HG02759 (cell line): ENCODE results near the gene DCANP1.

ENCODE experiments used
- ATAC-seq: cut with Tn5 transposase; IDR thresholded peaks from one replicate; pipeline ENCODE4 v1.9.1; 2021; ENCODE audit warnings: mild to moderate bottlenecking, moderate library complexity; ENCODE audit not compliant: unreplicated experiment

Gene DCANP1

DNA sequence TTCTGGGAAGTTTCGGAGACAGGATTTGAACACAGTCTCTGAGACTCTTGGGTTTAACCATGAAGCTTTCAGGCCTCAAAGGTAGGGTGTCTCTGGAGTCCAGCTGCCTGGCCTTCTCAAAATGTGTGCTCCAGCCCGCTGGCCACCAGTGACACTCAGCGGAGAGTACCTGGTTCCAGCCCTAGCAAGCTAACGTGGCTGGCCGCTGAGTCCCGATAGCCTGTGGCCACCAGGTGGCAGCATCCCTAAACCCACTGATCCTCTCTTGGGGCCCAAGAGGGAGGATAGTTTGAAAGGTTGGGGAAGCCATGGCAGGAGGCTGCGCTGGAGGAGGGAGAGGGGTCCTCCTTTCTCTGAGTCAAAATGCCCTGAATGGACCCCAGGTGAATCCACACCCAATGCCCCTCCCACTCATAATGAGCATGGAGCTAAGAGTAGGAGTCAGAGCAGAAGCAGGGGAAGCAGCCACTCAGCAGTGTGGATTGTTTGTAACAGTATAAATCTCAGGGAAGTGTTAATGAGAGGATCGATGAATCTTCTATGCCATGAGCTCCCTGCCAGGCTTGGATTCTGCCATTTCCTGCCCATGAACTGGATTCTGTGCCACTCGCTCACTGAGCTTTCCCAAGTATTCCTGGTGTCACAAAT lies 10.4 kb upstream of the DCANP1 start:
- ATAC-seq: peak; percentile 52

DNA sequence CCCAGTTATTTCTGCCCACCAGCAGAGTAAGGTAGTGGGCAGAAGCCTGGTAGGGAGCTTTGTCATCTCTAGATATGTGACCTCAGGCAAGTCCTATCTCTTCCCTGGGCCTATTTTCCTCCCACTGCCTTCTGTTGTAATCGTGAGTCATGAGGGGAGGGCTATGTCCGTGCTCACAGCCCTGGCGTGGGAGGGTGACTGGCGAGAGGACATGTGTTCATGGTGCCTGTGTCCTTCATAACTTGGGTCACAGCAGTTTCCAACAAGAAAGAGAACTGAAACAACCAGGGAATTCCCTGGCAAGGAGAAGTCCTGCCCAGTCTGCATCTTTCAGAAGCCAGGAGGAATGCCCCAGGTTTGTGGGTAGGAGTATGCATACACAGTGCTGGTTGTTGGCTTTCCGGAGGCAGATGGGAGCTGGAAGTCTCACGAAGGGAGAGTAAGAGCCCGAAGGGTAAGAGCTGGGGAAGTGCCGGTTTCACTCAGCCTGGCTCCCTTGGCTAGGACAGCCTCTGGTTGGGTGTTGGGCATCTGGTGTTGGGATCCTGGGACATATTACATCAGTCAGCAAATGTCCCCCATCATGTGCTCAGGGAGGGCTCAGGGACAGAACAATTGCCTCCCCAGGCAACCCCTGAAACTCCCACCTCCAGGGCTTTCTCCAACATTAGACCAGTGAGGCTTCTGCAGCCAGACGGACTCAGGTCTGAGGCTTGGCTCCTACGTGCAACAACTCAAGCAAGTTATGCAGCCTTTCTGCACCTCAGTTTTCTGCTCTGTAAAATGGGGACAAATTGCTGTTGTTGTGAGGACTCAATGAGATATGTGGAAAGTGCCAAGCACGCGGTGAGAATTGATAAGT lies 9.3 kb upstream of the DCANP1 start:
- ATAC-seq: peak; percentile 74

DNA sequence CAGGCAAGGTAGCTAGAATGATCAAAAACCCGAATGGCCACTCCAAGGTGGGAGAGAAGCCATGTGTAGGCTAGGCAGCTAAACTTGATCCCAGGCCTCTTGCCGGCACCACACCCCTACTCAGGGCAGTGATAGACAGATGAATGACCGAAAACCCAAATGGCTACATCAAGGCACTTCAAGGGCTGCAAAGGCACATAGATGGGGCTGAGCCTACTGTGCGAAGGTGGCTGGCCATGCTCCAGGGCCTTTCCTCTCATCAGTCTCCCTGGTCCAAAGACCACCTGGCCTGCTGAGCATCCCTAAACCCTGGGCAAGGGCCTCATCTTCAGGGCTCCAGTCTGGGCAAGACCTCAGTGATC lies 8.7 kb upstream of the DCANP1 start:
- no peak for ATAC-seq

DNA sequence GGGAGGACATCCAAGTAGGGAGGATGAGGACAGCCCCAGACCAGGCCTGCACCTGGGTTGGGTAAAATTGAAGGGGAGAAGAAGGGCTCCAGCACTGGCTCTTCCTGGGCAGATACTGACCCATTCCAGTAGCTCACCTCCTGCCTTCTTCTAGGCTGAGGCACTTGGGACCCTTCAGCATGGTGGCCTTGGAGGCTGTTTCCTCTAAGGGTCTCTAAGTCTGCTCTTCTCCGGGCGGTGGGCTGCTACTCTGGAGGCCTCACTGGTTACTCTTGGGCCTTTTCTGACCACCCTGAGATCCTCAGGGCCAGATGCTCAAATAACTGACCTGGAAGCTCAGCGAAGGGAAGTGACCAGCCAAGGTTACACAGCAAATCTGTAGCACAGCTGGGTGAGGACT lies 7.8 kb upstream of the DCANP1 start:
- no peak for ATAC-seq

DNA sequence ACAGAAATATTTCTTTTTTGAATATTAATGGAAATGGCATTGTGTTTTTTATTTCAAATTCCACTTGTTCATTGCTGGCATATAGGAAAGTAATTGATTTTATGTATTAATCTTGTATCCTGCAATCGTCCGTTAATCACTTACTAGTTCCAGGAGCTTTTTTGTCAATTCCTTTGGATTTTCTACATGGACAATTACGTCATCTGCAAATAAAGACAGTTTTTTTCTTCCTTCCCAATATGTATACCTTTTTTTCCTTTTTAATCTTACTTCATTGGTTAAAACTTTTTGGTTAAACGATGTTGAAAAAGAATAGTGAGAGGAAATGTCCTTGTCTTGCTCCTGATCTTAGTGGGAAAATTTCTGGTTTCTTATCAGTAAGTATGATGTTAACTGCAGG lies 6.5 kb upstream of the DCANP1 start:
- ATAC-seq: no peak

DNA sequence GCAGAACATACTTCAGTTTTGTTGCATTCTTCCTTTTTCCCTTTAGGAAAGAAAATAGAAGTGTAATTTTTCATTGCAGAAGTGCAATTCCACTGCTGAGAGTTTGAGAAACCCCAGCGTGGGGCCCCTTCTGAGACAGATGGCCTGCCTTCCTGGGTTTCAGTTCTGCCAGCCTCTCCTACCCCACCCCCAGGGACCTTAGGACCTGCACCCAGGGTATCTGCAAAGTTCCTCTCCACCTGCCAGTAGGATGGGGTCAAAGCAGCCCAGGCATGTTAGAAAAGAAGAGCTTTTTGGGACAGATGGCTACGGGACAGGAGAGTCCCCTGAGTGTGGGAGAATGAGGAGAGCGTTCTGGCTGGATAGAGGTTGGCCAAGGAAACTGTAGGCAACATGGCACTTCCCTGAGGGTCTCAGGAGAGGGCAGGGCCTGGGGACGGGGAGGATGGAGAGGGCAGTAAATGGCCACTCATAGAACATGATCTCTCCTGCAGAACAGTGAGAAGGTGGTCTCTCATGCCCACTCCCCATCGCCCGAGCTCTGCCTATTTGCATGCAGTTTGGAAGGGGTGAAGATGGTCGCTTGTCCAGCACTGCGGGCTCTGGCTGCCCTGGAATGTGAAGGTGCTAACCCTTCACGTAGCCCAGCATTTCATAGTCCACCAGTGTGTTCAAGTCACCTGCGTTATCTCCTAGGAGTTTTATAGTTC lies 5.3 kb upstream of the DCANP1 start, which contains the start of gene TIFAB:
TIFAB (minus strand) TSS at position 31 of the 710 bp plus-strand sequence. CDS start 2,412 bp downstream, outside the sequence.
- ATAC-seq: no peak

DNA sequence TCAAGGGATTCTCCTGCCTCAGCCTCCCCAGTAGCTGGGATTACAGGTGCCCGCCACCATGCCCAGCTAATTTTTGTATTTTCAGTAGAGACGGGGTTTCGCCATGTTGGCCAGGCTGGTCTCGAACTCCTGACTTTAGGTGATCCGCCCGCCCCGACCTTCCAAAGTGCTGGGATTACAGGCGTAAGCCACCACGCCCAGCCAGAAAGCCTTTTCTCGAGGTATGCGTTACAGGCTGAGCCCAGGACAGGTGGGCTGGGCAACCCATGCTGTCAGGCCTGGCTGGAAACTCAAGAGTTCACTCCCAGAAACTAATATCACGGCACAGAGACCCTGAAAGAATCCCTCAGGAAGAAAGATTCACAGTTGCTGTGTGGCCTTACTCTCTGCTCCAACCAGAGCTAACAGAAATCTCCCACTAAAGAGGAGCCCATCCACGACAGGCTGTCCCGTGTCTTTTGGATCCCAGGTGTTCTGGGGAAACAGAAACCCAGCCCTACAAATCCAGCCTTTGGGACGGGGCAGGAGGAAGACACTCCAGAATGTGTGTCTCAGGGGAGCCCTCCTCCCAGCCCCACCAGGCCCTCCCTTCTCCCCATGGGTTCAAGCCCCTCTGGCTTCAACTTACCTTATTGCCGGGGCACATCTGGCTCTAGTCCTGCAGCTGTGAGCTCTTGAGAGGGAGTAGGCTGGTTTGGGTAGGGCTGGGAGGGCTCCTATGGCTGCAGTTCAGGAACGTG lies 4.6 kb upstream of the DCANP1 start:
- no peak for ATAC-seq

DNA sequence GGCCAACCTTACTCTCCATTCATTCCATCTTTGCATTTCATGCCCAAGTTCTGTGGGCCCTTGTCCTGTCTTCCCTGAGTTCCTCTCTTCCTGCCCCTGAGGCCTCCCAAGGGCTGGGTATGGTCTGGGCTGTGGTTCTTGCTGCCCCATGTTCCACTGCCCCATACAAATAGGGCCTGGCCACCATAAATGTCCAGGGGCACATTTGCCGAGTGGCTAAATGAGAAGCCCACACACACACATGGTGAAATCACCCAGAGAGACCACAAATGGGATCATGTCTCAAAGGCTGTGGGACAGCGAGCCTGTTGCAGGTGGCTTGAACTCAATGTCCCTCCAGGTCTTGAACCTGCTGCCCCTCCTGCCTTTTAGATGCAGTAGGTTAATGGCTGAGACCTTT lies 3.8 kb upstream of the DCANP1 start:
- ATAC-seq: no peak

DNA sequence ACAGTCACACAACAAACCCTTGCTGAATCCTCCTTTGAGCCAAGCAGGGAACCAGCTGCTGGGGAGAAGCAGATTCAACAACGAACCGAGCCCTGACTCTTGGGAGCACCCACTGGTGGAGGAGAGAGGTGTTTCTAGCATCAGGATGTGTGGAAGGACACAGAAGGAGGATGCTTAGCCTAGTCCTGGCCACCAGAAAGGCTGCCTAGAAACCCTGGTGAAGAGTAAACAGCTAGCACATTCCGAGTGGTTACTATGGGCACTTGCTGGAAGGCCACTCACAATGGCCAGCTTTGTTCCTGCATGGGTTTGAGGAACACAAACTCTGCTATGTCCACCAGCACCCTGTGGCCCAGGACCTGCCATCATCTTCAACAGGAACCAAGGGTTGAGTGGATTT lies 3.2 kb upstream of the DCANP1 start:
- no peak for ATAC-seq

DNA sequence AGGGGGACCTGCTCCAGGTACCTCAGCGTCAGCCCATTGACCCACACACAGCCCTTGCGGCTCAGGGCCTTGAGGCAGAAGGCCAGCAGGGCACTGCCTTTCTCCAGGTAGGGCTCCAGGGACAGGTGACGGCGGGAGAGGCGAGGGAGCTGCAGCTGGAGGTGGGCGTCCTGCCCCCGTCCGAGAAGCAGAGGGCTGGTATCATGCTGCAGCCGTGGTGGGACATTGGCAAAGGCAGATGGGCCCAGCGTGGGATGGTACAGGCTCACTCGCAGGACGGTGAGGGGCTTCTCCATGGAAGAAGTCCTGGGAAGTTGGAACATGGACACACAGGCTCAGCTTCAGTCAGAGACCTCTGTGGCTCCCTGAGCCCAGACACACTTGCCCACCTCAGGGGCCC lies 2.5 kb upstream of the DCANP1 start:
- no peak for ATAC-seq

DNA sequence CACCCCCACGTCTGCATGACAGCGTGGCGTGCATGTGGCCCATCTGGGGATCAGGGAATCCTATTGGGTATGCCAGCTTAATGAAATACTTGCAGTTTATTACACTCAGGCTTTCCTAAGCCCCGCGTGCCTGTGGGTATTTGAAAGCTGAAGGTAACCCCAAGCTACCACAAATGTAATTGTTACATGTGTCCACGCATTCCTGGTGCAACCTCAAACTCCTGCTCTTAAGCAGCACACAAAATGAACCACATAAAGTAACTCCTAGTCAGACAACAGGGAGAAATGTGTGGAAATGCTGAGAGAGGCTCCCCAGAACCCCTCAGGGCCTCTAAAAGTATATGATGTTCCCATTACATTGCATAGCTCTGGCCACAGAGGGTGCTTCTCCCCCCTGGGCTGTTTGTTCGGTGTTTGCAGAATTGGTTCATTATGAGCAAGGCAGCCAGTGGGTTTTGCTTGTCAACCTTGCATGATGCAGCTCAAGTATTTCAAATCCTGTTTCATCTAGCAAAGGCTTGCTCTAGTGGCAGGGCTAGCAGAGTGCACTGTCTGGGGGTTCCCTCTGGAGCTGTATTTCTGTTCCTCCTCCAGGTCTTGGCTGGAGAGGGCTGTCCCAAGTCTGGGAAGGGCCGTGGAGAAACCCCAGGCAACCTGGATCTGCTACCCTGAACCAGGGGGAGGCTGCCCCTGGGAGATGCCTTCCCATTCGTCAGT lies 1.8 kb upstream of the DCANP1 start:
- no peak for ATAC-seq

DNA sequence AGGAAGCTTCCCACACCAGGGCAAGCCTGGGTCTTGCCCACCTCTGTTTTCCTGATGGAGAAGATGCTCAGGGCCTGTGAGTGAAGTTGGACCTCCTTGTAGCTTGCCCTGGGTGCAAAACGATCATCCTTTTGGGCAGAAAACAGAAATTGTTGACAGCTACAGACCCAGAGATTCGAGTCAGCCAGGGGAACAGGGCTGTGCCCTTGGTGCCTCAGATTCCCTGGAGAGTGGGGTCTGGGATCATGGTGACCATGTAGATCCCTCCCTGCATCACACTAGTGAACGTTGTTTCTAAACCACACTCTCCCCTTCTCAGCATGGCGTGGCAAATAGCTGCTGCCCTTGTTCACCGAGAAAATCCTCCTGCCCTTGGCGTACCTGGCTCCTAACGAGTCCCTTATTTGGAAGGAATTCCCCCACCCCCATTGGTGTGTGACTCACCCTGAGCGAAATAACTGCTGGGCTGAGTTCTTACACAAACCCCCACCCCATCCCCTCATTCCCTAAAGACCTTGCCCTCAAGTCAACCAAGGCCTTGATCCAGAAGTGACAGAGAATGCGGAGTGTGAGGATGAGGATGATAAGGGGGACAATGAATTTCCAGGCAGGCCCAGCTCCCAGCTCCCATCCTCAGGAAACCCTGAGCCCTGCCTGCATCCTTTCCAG lies 1.1 kb upstream of the DCANP1 start:
- ATAC-seq: no peak

DNA sequence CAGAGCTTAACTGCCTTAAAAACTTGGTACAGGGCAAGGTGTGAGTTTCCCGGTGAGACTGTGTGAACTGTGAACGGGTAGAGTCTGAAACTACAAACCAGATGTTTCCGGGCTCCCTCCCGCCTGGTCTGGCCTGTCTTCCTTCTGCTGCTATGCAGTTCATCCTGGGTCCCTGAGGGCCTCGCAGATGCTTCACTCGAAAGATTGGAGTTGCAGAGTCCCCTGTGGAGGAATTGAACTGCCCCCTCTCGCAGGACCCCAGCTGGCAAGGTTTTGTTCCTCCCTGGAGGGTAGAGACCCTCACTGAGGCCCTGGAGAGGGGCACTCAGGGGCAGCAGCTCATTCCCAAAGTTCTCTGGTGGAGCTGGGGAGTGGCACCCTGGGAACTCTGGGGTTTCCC lies 533 bp downstream of the DCANP1 start:
- ATAC-seq: no peak

DNA sequence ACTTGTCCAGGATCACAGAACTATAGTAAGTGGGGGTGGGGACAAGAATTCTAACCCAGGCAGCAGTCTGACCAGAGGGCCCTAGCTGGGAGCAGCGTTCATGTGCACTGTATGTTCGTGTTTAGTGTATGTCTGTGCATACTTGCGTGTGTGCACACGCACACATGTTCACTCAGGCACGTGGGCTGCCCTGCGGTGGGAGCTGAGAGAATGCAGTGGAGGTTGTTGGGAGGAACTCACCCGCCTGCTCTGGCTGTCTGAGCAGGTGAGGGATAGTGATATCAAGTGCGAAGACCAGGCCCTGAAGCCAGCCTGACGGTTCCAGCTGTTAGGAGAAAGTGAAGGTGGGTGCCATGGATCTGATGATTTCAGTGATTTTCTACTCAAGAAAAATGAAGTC lies 942 bp downstream of the DCANP1 start:
- no peak for ATAC-seq

DNA sequence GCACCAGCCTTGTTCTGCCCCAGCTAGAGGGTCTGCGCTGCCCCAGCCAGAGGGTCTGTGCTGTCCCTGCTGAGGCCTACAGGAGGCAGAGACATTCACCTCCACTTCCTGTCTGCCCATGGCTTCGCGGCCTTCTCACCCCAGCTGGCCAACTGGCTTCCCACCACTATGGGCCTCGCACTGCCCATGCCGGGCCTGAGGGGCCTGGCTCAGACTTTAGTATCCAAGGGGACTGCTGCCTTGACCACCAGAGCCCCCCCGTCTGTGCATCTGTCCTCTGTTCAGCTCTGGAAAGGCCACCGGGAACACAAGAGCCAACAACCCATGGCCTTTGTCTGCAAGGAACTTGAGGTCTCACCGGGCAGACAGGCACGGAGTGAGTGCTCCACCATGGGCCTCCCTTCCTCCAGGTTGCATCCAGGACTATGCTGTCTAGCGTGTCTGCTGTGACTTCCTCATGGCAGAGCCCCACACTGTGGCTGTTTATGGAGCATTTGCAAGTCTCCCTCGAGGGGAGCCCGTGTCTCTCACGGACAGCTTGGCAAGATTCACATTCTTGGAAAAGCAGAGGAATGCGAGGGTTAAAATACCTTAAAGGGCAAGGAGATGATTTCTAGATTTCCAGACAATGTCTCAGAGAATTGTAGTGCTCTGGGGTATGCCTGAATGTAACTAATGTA lies 1.7 kb downstream of the DCANP1 start:
- ATAC-seq: no peak

DNA sequence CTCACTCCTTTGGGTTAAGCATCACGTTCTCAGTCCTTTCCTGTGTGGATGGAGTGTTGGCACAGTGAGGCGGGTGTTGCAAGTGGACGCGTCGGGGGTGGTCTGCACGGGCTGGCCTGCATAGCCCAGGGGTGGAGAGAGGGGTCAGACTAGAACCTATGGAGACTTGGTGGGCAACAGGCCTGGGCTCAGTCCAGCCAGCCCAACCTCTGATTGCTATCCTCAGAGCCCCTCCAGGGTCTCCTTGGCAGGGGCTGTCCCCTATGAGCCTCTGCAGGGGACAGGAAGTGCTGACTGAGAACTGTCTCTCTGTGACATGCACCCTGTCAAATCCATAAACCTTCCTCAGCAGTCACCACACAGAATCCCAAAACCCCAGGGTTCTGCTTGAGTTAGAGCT lies 2.3 kb downstream of the DCANP1 start:
- ATAC-seq: no peak

DNA sequence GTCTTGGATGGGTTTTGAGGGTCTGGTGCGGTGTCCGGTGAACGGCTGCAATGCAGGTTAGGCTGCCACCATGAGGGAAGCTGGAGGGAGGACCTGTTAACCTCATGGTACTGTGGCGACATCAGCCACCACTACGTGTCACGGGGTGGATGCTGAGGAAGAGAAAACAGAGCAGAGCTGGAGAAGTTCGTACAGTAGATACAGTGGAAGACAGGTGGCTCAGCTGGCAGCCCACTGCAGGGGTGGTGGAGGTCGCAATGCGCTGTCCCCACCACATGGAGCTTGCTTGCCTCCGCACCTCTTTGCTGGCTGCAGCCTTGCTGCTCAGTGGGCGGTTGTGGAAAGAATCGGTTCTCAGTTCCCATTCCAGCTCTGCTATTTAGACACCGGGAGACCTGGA lies 2.8 kb downstream of the DCANP1 start:
- ATAC-seq: no peak

DNA sequence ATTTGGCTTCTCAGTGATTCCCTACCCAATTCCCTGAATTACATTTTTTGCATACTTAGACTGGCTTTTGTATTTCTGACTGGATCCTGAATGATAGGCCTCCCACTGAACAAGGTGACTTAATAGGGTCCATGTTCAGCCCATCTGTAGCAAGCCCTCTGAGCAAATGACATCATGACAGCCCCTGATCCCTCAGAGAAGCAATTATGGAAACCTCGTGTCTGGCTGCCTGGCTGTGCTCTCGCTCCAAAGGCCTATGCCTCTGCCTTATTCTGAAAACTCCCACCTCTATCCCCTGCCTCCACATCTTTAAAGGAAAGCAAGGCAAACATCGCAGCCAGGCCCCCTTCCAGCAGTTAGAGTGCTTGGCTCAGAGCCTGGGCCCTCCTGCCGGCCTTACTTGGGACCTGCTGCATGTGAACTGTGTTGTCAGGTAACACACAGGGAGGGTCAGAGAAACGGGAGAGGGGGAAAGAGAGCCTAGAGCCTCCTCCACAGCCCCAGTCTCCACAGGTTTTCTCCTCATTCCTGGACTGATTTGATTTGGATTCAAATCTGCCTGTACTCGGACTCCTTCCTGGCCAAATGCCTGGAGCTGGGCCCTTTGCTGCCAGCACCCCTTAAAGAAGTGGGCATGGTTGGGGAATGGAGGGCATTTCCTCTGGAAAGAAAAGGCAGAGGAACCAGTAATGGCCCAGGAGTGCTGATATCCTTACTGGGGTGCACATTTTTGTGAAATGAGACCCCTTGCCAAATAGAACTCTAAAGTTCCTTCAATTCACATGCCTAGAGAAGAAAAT lies 3.8 kb downstream of the DCANP1 start:
- no peak for ATAC-seq
